DLD1 (cell line): ENCODE data around the gene ZBP1.

Source experiments
- in situ Hi-C: cut with HindIII; loops from 2 replicates; pipeline ENCODE4 v1.10.0; 2017; ENCODE audit warnings: low sequenced_read_pairs

ZBP1 gene

GRCh38 chr20:57590485-57591288 lies 29.5 kb downstream of the ZBP1 start:
- in situ Hi-C loops: no loop called here

- in situ Hi-C loops: no loop called here
Observed at GRCh38 chr20:57589728-57590484, 30.3 kb downstream of the ZBP1 start.

- in situ Hi-C loops: no loop called here
Observed at GRCh38 chr20:57589123-57589727, 31.0 kb downstream of the ZBP1 start.

GRCh38 chr20:57588596-57588995 lies 31.6 kb downstream of the ZBP1 start:
- in situ Hi-C loops: no loop called here

- in situ Hi-C loops: no loop called here
Observed at GRCh38 chr20:57587989-57588377, 32.2 kb downstream of the ZBP1 start.

- in situ Hi-C loops: no loop called here
Observed at GRCh38 chr20:57587278-57587988, 32.8 kb downstream of the ZBP1 start.

- in situ Hi-C loops: no loop called here
Observed at GRCh38 chr20:57586943-57587277, 33.3 kb downstream of the ZBP1 start.

GRCh38 chr20:57586370-57586793 lies 33.8 kb downstream of the ZBP1 start:
- in situ Hi-C loops: no loop called here

GRCh38 chr20:57585466-57586213 lies 34.6 kb downstream of the ZBP1 start:
- in situ Hi-C loops: no loop called here

GRCh38 chr20:57584768-57585461 lies 35.3 kb downstream of the ZBP1 start:
- in situ Hi-C loops: no loop called here

GRCh38 chr20:57583289-57584257 lies 36.7 kb downstream of the ZBP1 start:
- in situ Hi-C loops: no loop called here

- in situ Hi-C loops: no loop called here
Observed at GRCh38 chr20:57582432-57583288, 37.6 kb downstream of the ZBP1 start.

- in situ Hi-C loops: no loop called here
Observed at GRCh38 chr20:57582029-57582378, 38.2 kb downstream of the ZBP1 start.

- in situ Hi-C loops: no loop called here
Observed at GRCh38 chr20:57581202-57582028, 38.8 kb downstream of the ZBP1 start.

- in situ Hi-C loops: no loop called here
Observed at GRCh38 chr20:57580478-57581201, 39.6 kb downstream of the ZBP1 start.

GRCh38 chr20:57579898-57580447 lies 40.3 kb downstream of the ZBP1 start:
- in situ Hi-C loops: no loop called here
